PC-3 (cell line): ENCODE data around the gene PKNOX2. TPM values are rescaled to one million over a fixed set of nuclear protein-coding genes. Genes with fewer than 3 reads are reported as not detected.

Experiments used
- ATAC-seq: fragments of 200-7000 bp; cut with Tn5 transposase; 2 replicates; pipeline ENCODE4 v1.9.1; 2020; ENCODE audit warnings: mild to moderate bottlenecking, moderate library complexity
- BruUV-seq: library from RNA; stranded (reverse); fragments of 400-500 nt; replicated peaks from 2 replicates; lab custom pipeline; 2021; lab: Mats Ljungman, UMichigan
- CTCF ChIA-PET: fragments of 300-600 bp; sonication (Branson Sonifier 250); formaldehyde crosslinking; loops from one replicate; lab custom pipeline; 2022; ENCODE audit warnings: antibody characterized with exemption; lab: Charles Lee
- POLR2A ChIA-PET: fragments of 300-600 bp; sonication (Branson Sonifier 250); formaldehyde crosslinking; loops from one replicate; lab custom pipeline; 2022; ENCODE audit warnings: antibody characterized with exemption; ENCODE audit not compliant: unreplicated experiment; lab: Charles Lee
- DNase-seq: peaks from one replicate; pipeline ENCODE4 v3.0.0-alpha.2; 2015
- H2AFZ ChIP-seq: fragments of 300-600 bp; sonication (generic); 2 replicates; pipeline ENCODE4 v1.6.0; 2016; ENCODE audit warnings: antibody characterized with exemption, low read length
- H3F3A ChIP-seq: fragments of 300-600 bp; sonication (generic); one replicate; pipeline ENCODE4 v1.6.0; 2017; ENCODE audit warnings: antibody characterized with exemption, low read length, control low read depth, mild to moderate bottlenecking; ENCODE audit not compliant: unreplicated experiment
- H3K27ac ChIP-seq: fragments of 300-600 bp; sonication (generic); 2 replicates; pipeline ENCODE4 v1.5.1; 2016; ENCODE audit warnings: mild to moderate bottlenecking, low read length
- H3K27me3 ChIP-seq: fragments of 300-600 bp; sonication (generic); 2 replicates; pipeline ENCODE4 v1.6.1; 2016; ENCODE audit warnings: low read length, mixed read lengths
- H3K36me3 ChIP-seq: fragments of 300-600 bp; sonication (generic); 2 replicates; pipeline ENCODE4 v1.6.1; 2016; ENCODE audit warnings: low read depth, mixed run types, low read length, mixed read lengths
- H3K4me1 ChIP-seq: fragments of 300-600 bp; sonication (generic); 2 replicates; pipeline ENCODE4 v1.5.1; 2016; ENCODE audit warnings: low read length; ENCODE audit not compliant: insufficient read depth
- H3K4me2 ChIP-seq: fragments of 300-600 bp; sonication (generic); 2 replicates; pipeline ENCODE4 v1.6.0; 2016; ENCODE audit warnings: low read length
- H3K4me3 ChIP-seq: fragments of 300-600 bp; sonication (generic); 2 replicates; pipeline ENCODE4 v1.5.1; 2016; ENCODE audit warnings: mild to moderate bottlenecking, low read length, mixed read lengths
- H3K79me2 ChIP-seq: fragments of 300-600 bp; sonication (generic); 2 replicates; pipeline ENCODE4 v1.6.1; 2017; ENCODE audit warnings: low read length, mixed read lengths
- H3K9ac ChIP-seq: fragments of 300-600 bp; sonication (generic); 2 replicates; pipeline ENCODE4 v1.6.0; 2016; ENCODE audit warnings: mild to moderate bottlenecking, low read length
- H3K9me2 ChIP-seq: fragments of 300-600 bp; sonication (generic); replicated peaks from 2 replicates; pipeline ENCODE4 v1.6.1; 2016; ENCODE audit warnings: mixed run types, low read length, mixed read lengths
- H3K9me3 ChIP-seq: fragments of 300-600 bp; sonication (generic); 2 replicates; pipeline ENCODE4 v1.6.1; 2016; ENCODE audit warnings: low read length, mixed read lengths
- H4K20me1 ChIP-seq: fragments of 300-600 bp; sonication (generic); 2 replicates; pipeline ENCODE4 v1.6.1; 2016; ENCODE audit warnings: low read length, mixed read lengths
- EZH2 ChIP-seq: fragments of 300-600 bp; sonication (generic); IDR thresholded peaks from one replicate; pipeline ENCODE4 v1.6.1; 2017; ENCODE audit warnings: antibody characterized with exemption, mild to moderate bottlenecking, low read length; ENCODE audit not compliant: unreplicated experiment
- EZH2phosphoT487 ChIP-seq: fragments of 300-600 bp; sonication (generic); IDR thresholded peaks from 2 replicates; pipeline ENCODE4 v1.6.1; 2018; ENCODE audit warnings: mild to moderate bottlenecking, antibody characterized with exemption, low read length, borderline replicate concordance
- intact Hi-C: fragments of 100-400 bp; cut with micrococcal nuclease; formaldehyde crosslinking; loops from 2 replicates; pipeline ENCODE4 v1.9.0; 2023
- total RNA-seq: library from RNA; depleted of rRNA; stranded (reverse); fragments of >200 nt; gene quantifications from 2 replicates; pipeline ENCODE4 v1.2.3, GENCODE V29; 2014
- TF ChIP-seq, protein P1 (sequence below): fragments of 300-600 bp; sonication (generic); conservative IDR thresholded peaks from 2 replicates; pipeline ENCODE4 v1.5.1; 2017; ENCODE audit warnings: antibody characterized with exemption, low read depth, mild to moderate bottlenecking, low read length

Gene PKNOX2
- total RNA-seq, 1 experiment from 2014 or later, result not detected

DNA sequence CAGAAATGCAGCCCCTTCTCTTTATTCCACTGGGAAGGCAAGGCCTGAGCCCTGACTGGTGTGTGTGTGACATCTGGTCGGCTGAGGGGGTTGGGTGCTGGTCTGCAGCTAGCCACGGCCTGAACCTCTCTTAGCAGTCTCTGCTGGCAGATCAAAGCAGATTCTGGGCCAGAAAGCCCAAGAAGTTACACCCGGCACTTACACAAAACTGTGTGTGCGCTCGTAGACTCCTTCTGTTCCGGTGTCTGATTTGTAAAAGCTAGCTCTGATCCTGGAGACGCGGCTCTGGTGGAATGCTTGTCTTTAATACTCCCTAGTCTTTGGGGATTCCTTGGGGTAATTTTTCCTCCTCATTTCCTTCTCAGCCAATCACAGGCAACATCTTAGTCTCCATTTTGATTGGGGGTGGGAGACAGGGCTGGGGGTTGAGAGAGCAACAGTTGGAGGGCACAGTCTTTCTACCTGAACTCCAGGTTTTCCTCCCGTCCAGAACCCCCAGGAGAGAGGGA lies 5.5 kb downstream of the PKNOX2 start:
- no peak overlapping the region for H3K4me2 ChIP-seq
- no peaks in the 10 kb centered on the region for H3K9me2 ChIP-seq
- H2AFZ ChIP-seq, result no peak overlapping the region
- DNase-seq, result no peak
- no peak overlapping the region for H3K4me3 ChIP-seq
- H3F3A ChIP-seq, result no peaks in the 10 kb centered on the region
- BruUV-seq, result no TSS peak
- H3K79me2 ChIP-seq, result no peaks in the 10 kb centered on the region
- H4K20me1 ChIP-seq, result no peaks in the 10 kb centered on the region
- intact Hi-C loops, result no loop called here
- TF ChIP-seq EZH2phosphoT487, result no peak
- TF ChIP-seq EZH2, result no peak
- TF ChIP-seq, protein P1, sequence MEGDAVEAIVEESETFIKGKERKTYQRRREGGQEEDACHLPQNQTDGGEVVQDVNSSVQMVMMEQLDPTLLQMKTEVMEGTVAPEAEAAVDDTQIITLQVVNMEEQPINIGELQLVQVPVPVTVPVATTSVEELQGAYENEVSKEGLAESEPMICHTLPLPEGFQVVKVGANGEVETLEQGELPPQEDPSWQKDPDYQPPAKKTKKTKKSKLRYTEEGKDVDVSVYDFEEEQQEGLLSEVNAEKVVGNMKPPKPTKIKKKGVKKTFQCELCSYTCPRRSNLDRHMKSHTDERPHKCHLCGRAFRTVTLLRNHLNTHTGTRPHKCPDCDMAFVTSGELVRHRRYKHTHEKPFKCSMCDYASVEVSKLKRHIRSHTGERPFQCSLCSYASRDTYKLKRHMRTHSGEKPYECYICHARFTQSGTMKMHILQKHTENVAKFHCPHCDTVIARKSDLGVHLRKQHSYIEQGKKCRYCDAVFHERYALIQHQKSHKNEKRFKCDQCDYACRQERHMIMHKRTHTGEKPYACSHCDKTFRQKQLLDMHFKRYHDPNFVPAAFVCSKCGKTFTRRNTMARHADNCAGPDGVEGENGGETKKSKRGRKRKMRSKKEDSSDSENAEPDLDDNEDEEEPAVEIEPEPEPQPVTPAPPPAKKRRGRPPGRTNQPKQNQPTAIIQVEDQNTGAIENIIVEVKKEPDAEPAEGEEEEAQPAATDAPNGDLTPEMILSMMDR, result no peak
- peaks cover 50% of the 10 kb centered on the region for H3K27me3 ChIP-seq
- no peak overlapping the region for H3K9ac ChIP-seq
- POLR2A ChIA-PET, result no interaction called here
- no peaks in the 10 kb centered on the region for H3K36me3 ChIP-seq
- H3K27ac ChIP-seq, result no peak overlapping the region
- no peak for ATAC-seq
- CTCF ChIA-PET, result no interaction called here
- H3K4me1 ChIP-seq, result peaks cover 7% of the 10 kb centered on the region; the same call in 1 of the 2 replicates
- no peaks in the 10 kb centered on the region for H3K9me3 ChIP-seq

DNA sequence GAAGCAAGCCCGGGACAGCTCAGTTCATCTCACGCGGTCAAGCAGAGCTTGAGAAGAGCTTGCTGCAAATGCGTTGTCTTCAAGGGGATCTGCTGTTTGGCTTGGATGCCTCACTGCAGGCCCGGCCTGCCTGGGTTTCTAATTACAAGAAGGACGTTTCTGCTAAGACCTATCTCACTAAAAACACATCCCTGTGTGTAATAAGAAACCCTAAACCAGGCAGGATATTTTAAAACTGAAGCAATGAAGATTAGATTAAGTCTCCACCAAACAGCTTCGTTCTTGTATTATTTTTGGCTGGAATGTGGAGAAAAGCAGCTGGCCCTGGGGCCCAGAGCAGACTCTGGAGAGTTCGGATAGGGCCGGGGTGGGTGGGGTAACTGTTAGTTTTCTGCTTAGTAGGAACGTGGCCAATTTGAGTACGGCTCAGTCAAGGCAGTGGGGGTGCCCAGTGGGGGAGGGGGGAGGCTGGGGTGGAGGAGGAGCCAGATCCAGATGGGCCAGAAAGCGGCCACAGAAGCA lies 6.0 kb downstream of the PKNOX2 start:
- H3K9ac ChIP-seq, result no peak overlapping the region
- H3K9me3 ChIP-seq, result no peaks in the 10 kb centered on the region
- POLR2A ChIA-PET, result no interaction called here
- TF ChIP-seq, protein P1, result no peak
- no peak for TF ChIP-seq EZH2
- TF ChIP-seq EZH2phosphoT487, result no peak
- no peaks in the 10 kb centered on the region for H3F3A ChIP-seq
- no TSS peak for BruUV-seq
- no peak overlapping the region for H3K4me2 ChIP-seq
- no peak overlapping the region for H3K27ac ChIP-seq
- H4K20me1 ChIP-seq, result no peaks in the 10 kb centered on the region
- peaks cover 5% of the 10 kb centered on the region; the same call in 1 of the 2 replicates for H3K4me1 ChIP-seq
- intact Hi-C loops, result no loop called here
- peaks cover 51% of the 10 kb centered on the region for H3K27me3 ChIP-seq
- H3K4me3 ChIP-seq, result no peak overlapping the region
- H3K36me3 ChIP-seq, result no peaks in the 10 kb centered on the region
- CTCF ChIA-PET, result no interaction called here
- DNase-seq (no peak), ATAC-seq (no peak)
- H3K9me2 ChIP-seq, result no peaks in the 10 kb centered on the region
- no peak overlapping the region for H2AFZ ChIP-seq
- no peaks in the 10 kb centered on the region for H3K79me2 ChIP-seq

DNA sequence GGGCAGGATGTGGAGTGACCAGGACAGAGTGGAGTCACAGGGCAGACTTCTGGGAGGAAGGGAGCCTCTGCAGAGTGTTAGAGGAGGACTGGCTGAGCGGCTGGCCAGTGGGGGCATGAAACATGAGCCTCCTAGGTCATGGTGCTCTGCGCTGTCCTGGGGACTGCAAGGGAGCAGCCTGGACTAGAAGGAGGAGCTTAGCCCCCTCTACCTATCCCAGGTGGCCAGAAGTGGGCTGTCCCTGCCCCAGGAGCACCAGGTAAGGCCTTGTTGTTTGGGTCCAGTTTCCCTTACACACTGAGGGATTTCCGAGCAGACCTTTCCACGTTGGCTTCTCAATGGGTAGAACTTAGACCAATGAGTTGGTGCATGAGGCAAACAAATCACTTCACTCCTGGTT lies 7.4 kb downstream of the PKNOX2 start:
- no peak overlapping the region for H3K4me3 ChIP-seq
- H2AFZ ChIP-seq, result no peak overlapping the region
- H3K36me3 ChIP-seq, result no peaks in the 10 kb centered on the region
- ChIA-PET CTCF (no interaction called here), POLR2A (no interaction called here)
- H3K4me2 ChIP-seq, result no peak overlapping the region
- no TSS peak for BruUV-seq
- TF ChIP-seq EZH2phosphoT487 (no peak), EZH2 (no peak)
- TF ChIP-seq, protein P1, result no peak
- H3K9ac ChIP-seq, result no peak overlapping the region
- intact Hi-C loops, result no loop called here
- H3K4me1 ChIP-seq, result no peaks in the 10 kb centered on the region
- peaks cover 55% of the 10 kb centered on the region for H3K27me3 ChIP-seq
- no peak for ATAC-seq
- no peaks in the 10 kb centered on the region for H4K20me1 ChIP-seq
- H3K9me3 ChIP-seq, result no peaks in the 10 kb centered on the region
- DNase-seq, result no peak
- H3K9me2 ChIP-seq, result no peaks in the 10 kb centered on the region
- no peaks in the 10 kb centered on the region for H3F3A ChIP-seq
- H3K79me2 ChIP-seq, result no peaks in the 10 kb centered on the region
- no peak overlapping the region for H3K27ac ChIP-seq
